SK-N-SH (cell line): ENCODE data around the gene GPC4. TPM values are rescaled to one million over a fixed set of nuclear protein-coding genes. Genes with fewer than 3 reads are reported as not detected.

Experiments
- CTCF ChIA-PET: fragments of 300-600, 350-600 bp; formaldehyde crosslinking; extraction: SDS; loops from one replicate; lab custom pipeline; 2021; lab: Yijun Ruan, JAX
- POLR2A ChIA-PET: fragments of 350-600 bp; sonication (Branson Sonifier 250); formaldehyde crosslinking; extraction: SDS; loops from one replicate; lab custom pipeline; 2020; ENCODE audit warnings: antibody characterized with exemption, inconsistent platforms; lab: Yijun Ruan, JAX
- DNase-seq: peaks from one replicate; pipeline ENCODE4 v3.0.0; 2012
- H2AFZ ChIP-seq: fragments of 200-600 bp; sonication (generic); 2 replicates; pipeline ENCODE4 v1.8.1; 2016; ENCODE audit warnings: antibody characterized with exemption, mild to moderate bottlenecking, low read depth
- H3F3A ChIP-seq: fragments of 200-600 bp; sonication (generic); replicated peaks from 2 replicates; pipeline ENCODE3; 2016; ENCODE audit warnings: antibody characterized with exemption, mild to moderate bottlenecking; ENCODE audit not compliant: insufficient read depth
- H3K27ac ChIP-seq, 2 experiments: fragments of 200-500 bp in 1 of 2; fragments of 200-600 bp in 1 of 2; sonication (Bioruptor generic) in 1 of 2; sonication (generic), shearing (Covaris generic) in 1 of 2; 2 replicates each; pipeline versions ENCODE4 v1.5.1 to v1.6.1; 2014 to 2016; ENCODE audit warnings: low read depth in 2 of 2, inconsistent platforms in 1 of 2, low read length in 1 of 2, mild to moderate bottlenecking in 1 of 2, mixed read lengths in 1 of 2
- H3K27me3 ChIP-seq: fragments of 200-600 bp; sonication (generic), shearing (Covaris generic); 2 replicates; pipeline ENCODE4 v1.6.1; 2016; ENCODE audit warnings: mixed run types; ENCODE audit not compliant: insufficient read depth
- H3K36me3 ChIP-seq, 2 experiments: fragments of 200-500 bp in 1 of 2; fragments of 200-600 bp in 1 of 2; sonication (Bioruptor generic) in 1 of 2; sonication (generic) in 1 of 2; replicated peaks in 1 of 2; 2 replicates each; pipeline versions ENCODE3 to v1.5.1; 2014 to 2016; ENCODE audit warnings: low read length in 1 of 2, mild to moderate bottlenecking in 1 of 2; ENCODE audit not compliant: insufficient read depth in 2 of 2, control insufficient read depth in 1 of 2
- H3K4me1 ChIP-seq, 2 experiments: fragments of 200-500 bp in 1 of 2; fragments of 200-600 bp in 1 of 2; sonication (Bioruptor generic) in 1 of 2; sonication (generic), shearing (Covaris generic) in 1 of 2; 2 replicates each; pipeline versions ENCODE4 v1.5.1 to v1.6.1; 2014 to 2016; ENCODE audit warnings: low read depth in 1 of 2, low read length in 1 of 2, mixed run types in 1 of 2; ENCODE audit not compliant: insufficient read depth in 2 of 2, control insufficient read depth in 1 of 2
- H3K4me2 ChIP-seq: fragments of 200-600 bp; sonication (generic), shearing (Covaris generic); 2 replicates; pipeline ENCODE4 v1.6.1; 2017; ENCODE audit warnings: mixed run types
- H3K4me3 ChIP-seq, 2 experiments: fragments of 200-500 bp in 1 of 2; fragments of 200-600 bp in 1 of 2; sonication (Bioruptor generic) in 1 of 2; sonication (generic), shearing (Covaris generic) in 1 of 2; 2 replicates each; pipeline versions ENCODE4 v1.5.1 to v1.8.1; 2014 to 2016; ENCODE audit warnings: low read depth in 2 of 2, inconsistent platforms in 1 of 2, low read length in 1 of 2, mild to moderate bottlenecking in 1 of 2, mixed read lengths in 1 of 2, moderate library complexity in 1 of 2
- H3K79me2 ChIP-seq: fragments of 200-600 bp; sonication (generic); 2 replicates; pipeline ENCODE4 v1.8.1; 2017; ENCODE audit warnings: mild to moderate bottlenecking; ENCODE audit not compliant: insufficient read depth
- H3K9ac ChIP-seq: fragments of 200-600 bp; sonication (generic); 2 replicates; pipeline ENCODE4 v1.6.1; 2017; ENCODE audit warnings: mixed run types
- H3K9me2 ChIP-seq: fragments of 200-600 bp; sonication (generic); 2 replicates; pipeline ENCODE4 v1.6.1; 2017; ENCODE audit warnings: mixed run types
- H3K9me3 ChIP-seq: fragments of 200-600 bp; sonication (generic); 2 replicates; pipeline ENCODE4 v1.6.1; 2017; ENCODE audit warnings: mixed run types, mild to moderate bottlenecking, moderate library complexity
- H4K20me1 ChIP-seq: fragments of 200-600 bp; sonication (generic); 2 replicates; pipeline ENCODE4 v1.6.1; 2017; ENCODE audit warnings: mild to moderate bottlenecking, mixed run types; ENCODE audit not compliant: insufficient read depth
- ELF1 ChIP-seq: IDR thresholded peaks from 2 replicates; pipeline ENCODE4 v1.4.0; 2012
- EZH2phosphoT487 ChIP-seq: fragments of 200-600 bp; sonication (generic); IDR thresholded peaks from 2 replicates; pipeline ENCODE4 v1.6.1; 2017; ENCODE audit warnings: low read depth, mixed run types, mild to moderate bottlenecking, antibody characterized with exemption, moderate library complexity, borderline replicate concordance
- GABPA ChIP-seq: IDR thresholded peaks from 2 replicates; pipeline ENCODE4 v1.4.0; 2012; ENCODE audit warnings: low read depth, mild to moderate bottlenecking
- GATA2 ChIP-seq: sonication (generic); formaldehyde crosslinking; IDR thresholded peaks from 2 replicates; pipeline ENCODE4 v1.5.0; 2020; ENCODE audit warnings: mild to moderate bottlenecking, missing genetic modification reagents
- MXI1 ChIP-seq: IDR thresholded peaks from 2 replicates; pipeline ENCODE4 v1.6.1; 2012; ENCODE audit warnings: mild to moderate bottlenecking, low read depth, low read length, improper control_type of control experiment
- NFIC ChIP-seq: IDR thresholded peaks from 2 replicates; pipeline ENCODE4 v1.4.0; 2012; ENCODE audit warnings: borderline replicate concordance
- NRF1 ChIP-seq: IDR thresholded peaks from 2 replicates; pipeline ENCODE4 v1.6.1; 2012; ENCODE audit warnings: low read depth, mild to moderate bottlenecking, low read length
- RCOR1 ChIP-seq: fragments of 150-350 bp; IDR thresholded peaks from 2 replicates; pipeline ENCODE4 v1.6.1; 2017; ENCODE audit warnings: antibody characterized with exemption, low read length
- RFX5 ChIP-seq: IDR thresholded peaks from 2 replicates; pipeline ENCODE4 v1.6.1; 2012; ENCODE audit warnings: mild to moderate bottlenecking, improper control_type of control experiment, low read length
- TAF1 ChIP-seq: IDR thresholded peaks from 2 replicates; pipeline ENCODE4 v1.6.1; 2012; ENCODE audit warnings: low read depth, mild to moderate bottlenecking, low read length, moderate library complexity, borderline replicate concordance
- TCF12 ChIP-seq: IDR thresholded peaks from 2 replicates; pipeline ENCODE4 v1.4.0; 2012
- TEAD4 ChIP-seq: IDR thresholded peaks from 2 replicates; pipeline ENCODE4 v1.4.0; 2012; ENCODE audit warnings: mild to moderate bottlenecking, borderline replicate concordance; ENCODE audit not compliant: insufficient read depth
- YY1 ChIP-seq: IDR thresholded peaks from 2 replicates; pipeline ENCODE4 v1.4.0; 2012; ENCODE audit warnings: low read depth, mild to moderate bottlenecking
- WGBS: methylation state at CpG from one replicate; pipeline ENCODE4 v1.1.6; 2017; ENCODE audit warnings: low lambda C conversion rate; 5-methylcytosine and 5-hydroxymethylcytosine counted together
- polyA plus RNA-seq, 3 experiments: library from polyadenylated mRNA; depleted of rRNA; stranded (reverse); fragments of >200 nt; gene quantifications; 2 replicates each; pipeline ENCODE4 v1.2.3, GENCODE V29; 2012
- TF ChIP-seq, protein P1 (sequence below): IDR thresholded peaks from 2 replicates; pipeline ENCODE4; 2012
- TF ChIP-seq, protein P2 (sequence below): fragments of 150-350 bp; IDR thresholded peaks from 2 replicates; pipeline ENCODE4 v1.6.1; 2016; ENCODE audit warnings: mild to moderate bottlenecking, low read depth, low read length
- TF ChIP-seq, protein P3 (sequence below): fragments of 200-600 bp; sonication (generic); IDR thresholded peaks from 2 replicates; pipeline ENCODE4 v1.6.1; 2017; ENCODE audit warnings: antibody characterized with exemption, mild to moderate bottlenecking, moderate library complexity

The GPC4 gene
- polyA plus RNA-seq, 1 of the 3 experiments (the other 2 are of a cell fraction) = 0.16 TPM

DNA sequence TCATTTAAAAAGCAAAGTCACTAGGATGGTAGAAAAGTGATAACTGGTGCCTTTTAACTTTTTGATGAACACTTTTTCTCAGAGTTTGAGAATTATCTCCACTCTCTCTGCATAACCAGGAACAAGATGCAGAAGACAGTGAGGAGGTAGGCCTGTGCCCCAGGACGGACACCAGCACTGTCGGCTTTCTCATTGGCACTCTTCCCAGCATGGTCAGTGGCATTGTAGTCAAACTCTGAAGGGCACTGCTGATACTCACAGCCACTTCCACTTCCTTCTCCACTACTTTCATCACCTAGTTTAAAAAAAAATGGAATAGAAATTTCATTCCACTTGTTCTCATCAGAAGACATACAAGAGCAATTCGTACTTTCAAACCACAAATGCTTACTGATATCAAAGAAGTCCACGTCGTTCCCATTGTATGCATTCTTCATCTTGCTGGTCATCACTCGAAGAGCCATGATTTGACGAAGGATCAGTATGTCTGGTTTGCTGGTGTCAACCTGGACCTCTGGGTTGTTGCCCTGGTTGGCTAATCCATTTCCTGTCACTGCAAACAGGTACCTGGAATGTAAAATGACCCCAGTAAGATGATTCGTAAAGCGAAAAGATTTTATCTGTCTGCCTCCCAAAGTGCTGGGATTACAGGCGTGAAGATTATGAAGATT, 112.4 kb downstream of the GPC4 start:
- Histone ChIP-seq H2AFZ (no peak overlapping the region), H3K79me2 (no peaks in the 10 kb centered on the region), H3F3A (no peaks in the 10 kb centered on the region), H3K9ac (no peak overlapping the region), H3K27me3 (no peaks in the 10 kb centered on the region; the same call in 1 of the 2 replicates), H3K9me2 (no peaks in the 10 kb centered on the region), H3K36me3 (no peaks in the 10 kb centered on the region), H3K4me3 (no peak overlapping the region), H3K4me1 (no peaks in the 10 kb centered on the region)
- CTCF ChIA-PET = no interaction called here
- TF ChIP-seq, protein P1, sequence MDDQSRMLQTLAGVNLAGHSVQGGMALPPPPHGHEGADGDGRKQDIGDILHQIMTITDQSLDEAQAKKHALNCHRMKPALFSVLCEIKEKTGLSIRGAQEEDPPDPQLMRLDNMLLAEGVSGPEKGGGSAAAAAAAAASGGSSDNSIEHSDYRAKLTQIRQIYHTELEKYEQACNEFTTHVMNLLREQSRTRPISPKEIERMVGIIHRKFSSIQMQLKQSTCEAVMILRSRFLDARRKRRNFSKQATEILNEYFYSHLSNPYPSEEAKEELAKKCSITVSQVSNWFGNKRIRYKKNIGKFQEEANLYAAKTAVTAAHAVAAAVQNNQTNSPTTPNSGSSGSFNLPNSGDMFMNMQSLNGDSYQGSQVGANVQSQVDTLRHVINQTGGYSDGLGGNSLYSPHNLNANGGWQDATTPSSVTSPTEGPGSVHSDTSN = no peak
- TF ChIP-seq, protein P2, sequence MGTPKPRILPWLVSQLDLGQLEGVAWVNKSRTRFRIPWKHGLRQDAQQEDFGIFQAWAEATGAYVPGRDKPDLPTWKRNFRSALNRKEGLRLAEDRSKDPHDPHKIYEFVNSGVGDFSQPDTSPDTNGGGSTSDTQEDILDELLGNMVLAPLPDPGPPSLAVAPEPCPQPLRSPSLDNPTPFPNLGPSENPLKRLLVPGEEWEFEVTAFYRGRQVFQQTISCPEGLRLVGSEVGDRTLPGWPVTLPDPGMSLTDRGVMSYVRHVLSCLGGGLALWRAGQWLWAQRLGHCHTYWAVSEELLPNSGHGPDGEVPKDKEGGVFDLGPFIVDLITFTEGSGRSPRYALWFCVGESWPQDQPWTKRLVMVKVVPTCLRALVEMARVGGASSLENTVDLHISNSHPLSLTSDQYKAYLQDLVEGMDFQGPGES = no peak
- no peak for TF ChIP-seq TEAD4
- TF ChIP-seq MXI1 = no peak
- TF ChIP-seq NRF1 = no peak
- TF ChIP-seq ELF1 = no peak
- no peak for TF ChIP-seq YY1
- no peak for TF ChIP-seq GATA2 (CRISPR knock-in tag)
- TF ChIP-seq, protein P3, sequence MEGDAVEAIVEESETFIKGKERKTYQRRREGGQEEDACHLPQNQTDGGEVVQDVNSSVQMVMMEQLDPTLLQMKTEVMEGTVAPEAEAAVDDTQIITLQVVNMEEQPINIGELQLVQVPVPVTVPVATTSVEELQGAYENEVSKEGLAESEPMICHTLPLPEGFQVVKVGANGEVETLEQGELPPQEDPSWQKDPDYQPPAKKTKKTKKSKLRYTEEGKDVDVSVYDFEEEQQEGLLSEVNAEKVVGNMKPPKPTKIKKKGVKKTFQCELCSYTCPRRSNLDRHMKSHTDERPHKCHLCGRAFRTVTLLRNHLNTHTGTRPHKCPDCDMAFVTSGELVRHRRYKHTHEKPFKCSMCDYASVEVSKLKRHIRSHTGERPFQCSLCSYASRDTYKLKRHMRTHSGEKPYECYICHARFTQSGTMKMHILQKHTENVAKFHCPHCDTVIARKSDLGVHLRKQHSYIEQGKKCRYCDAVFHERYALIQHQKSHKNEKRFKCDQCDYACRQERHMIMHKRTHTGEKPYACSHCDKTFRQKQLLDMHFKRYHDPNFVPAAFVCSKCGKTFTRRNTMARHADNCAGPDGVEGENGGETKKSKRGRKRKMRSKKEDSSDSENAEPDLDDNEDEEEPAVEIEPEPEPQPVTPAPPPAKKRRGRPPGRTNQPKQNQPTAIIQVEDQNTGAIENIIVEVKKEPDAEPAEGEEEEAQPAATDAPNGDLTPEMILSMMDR = no peak
- TF ChIP-seq NFIC = no peak
- no peak for TF ChIP-seq RCOR1
- TF ChIP-seq TCF12 = no peak
- no peak for TF ChIP-seq TAF1
- no peak for TF ChIP-seq EZH2phosphoT487
- no peak for TF ChIP-seq RFX5
- no peak for TF ChIP-seq GABPA
- TF ChIP-seq, all 33 proteins: peak for 0
- Histone ChIP-seq H3K27ac (no peak overlapping the region), H3K4me2 (no peak overlapping the region), H3K9me3 (no peaks in the 10 kb centered on the region), H4K20me1 (no peaks in the 10 kb centered on the region)
- 27% methylated on average over 10 of the region's 10 CpGs for WGBS
- no peak for DNase-seq
- POLR2A ChIA-PET = no interaction called here
